B cell (primary cell): Measurements from ENCODE around the gene CRYBG3. TPM values are rescaled to one million over a fixed set of nuclear protein-coding genes. Genes with fewer than 3 reads are reported as not detected.
"Not testable (repeated sequence)": the region's sequence is repeated elsewhere in the genome, so short reads cannot be mapped to it uniquely, and the experiment has no call there.

ENCODE experiments used
- ATAC-seq: fragments of 200-7000 bp; cut with Tn5 transposase; one replicate; pipeline ENCODE4 v1.10.0; 2021; ENCODE audit warnings: low read depth, mild to moderate bottlenecking, moderate number of reproducible peaks, moderate library complexity
- CTCF ChIA-PET: fragments of 350-600 bp; sonication (Branson Sonifier 250); formaldehyde crosslinking; loops from one replicate; lab custom pipeline; 2021; ENCODE audit warnings: antibody characterized with exemption, inconsistent platforms; lab: Charles Lee
- POLR2A ChIA-PET: fragments of 350-600 bp; sonication (Branson Sonifier 250); formaldehyde crosslinking; loops from one replicate; lab custom pipeline; 2021; ENCODE audit warnings: antibody characterized with exemption; lab: Charles Lee
- DNase-seq: peaks from one replicate; pipeline ENCODE4 v3.0.0; 2013
- H2AFZ ChIP-seq: 2 replicates; pipeline ENCODE4 v1.6.1; 2012; ENCODE audit warnings: mild to moderate bottlenecking, low read depth, low read length; ENCODE audit not compliant: insufficient read depth, poor library complexity, severe bottlenecking
- H3K27ac ChIP-seq, 2 donors: 1 replicate in 1 of 2; 2 replicates in 1 of 2; pipeline ENCODE4 v1.5.1; 2012 to 2013; ENCODE audit warnings: low read length in 2 of 2, mild to moderate bottlenecking in 2 of 2, moderate library complexity in 1 of 2
- H3K27me3 ChIP-seq, 4 experiments: fragments of 200-600 bp in 1 of 4; sonication (generic) in 1 of 4; replicated peaks in 1 of 4; 1 replicate in 2 of 4; 2 replicates in 2 of 4; pipeline versions ENCODE4 v1.6.1 to v1.7.0; 2013 to 2016; ENCODE audit warnings: low read length in 3 of 4, mild to moderate bottlenecking in 2 of 4, mixed read lengths in 1 of 4, moderate library complexity in 1 of 4; ENCODE audit not compliant: insufficient read depth in 4 of 4, control insufficient read depth in 3 of 4; ENCODE audit errors: control extremely low read depth in 1 of 4
- H3K36me3 ChIP-seq, 2 experiments: replicated peaks in 1 of 2; 1 replicate in 1 of 2; 2 replicates in 1 of 2; pipeline versions ENCODE4 v1.6.1 to v1.7.1; 2013; ENCODE audit warnings: low read length in 1 of 2; ENCODE audit not compliant: insufficient read depth in 2 of 2, control insufficient read depth in 1 of 2; ENCODE audit errors: control extremely low read depth in 1 of 2, extremely low read depth in 1 of 2
- H3K4me1 ChIP-seq, 2 donors: fragments of 200-600 bp in 1 of 2; sonication (generic) in 1 of 2; 1 replicate in 1 of 2; 2 replicates in 1 of 2; pipeline versions ENCODE4 v1.5.1 to v1.6.1; 2013 to 2017; ENCODE audit warnings: low read length in 2 of 2; ENCODE audit not compliant: control insufficient read depth in 2 of 2, insufficient read depth in 2 of 2
- H3K4me2 ChIP-seq: replicated peaks from 2 replicates; pipeline ENCODE3; 2012; ENCODE audit warnings: mild to moderate bottlenecking, low read depth, low read length; ENCODE audit not compliant: poor library complexity, severe bottlenecking
- H3K4me3 ChIP-seq, 5 experiments: fragments of 200-600 bp in 1 of 5; sonication (generic) in 1 of 5; 1 replicate in 3 of 5; 2 replicates in 2 of 5; pipeline versions ENCODE4 v1.5.1 to v1.7.0; 2011 to 2016; ENCODE audit warnings: low read length in 4 of 5, mild to moderate bottlenecking in 4 of 5, low read depth in 2 of 5, control low read depth in 1 of 5, moderate library complexity in 1 of 5; ENCODE audit not compliant: insufficient read depth in 1 of 5; ENCODE audit errors: control extremely low read depth in 1 of 5, extremely low read depth in 1 of 5
- H3K79me2 ChIP-seq: fragments of 200-600 bp; sonication (generic); one replicate; pipeline ENCODE4 v1.6.0; 2016; ENCODE audit warnings: low read length; ENCODE audit not compliant: control insufficient read depth, insufficient read depth
- H3K9ac ChIP-seq: fragments of 200-600 bp; sonication (generic); 2 replicates; pipeline ENCODE4 v1.6.1; 2017; ENCODE audit warnings: mild to moderate bottlenecking, low read length, moderate library complexity
- H3K9me3 ChIP-seq, 3 donors: one replicate each; pipeline versions ENCODE4 v1.6.1 to v1.7.1; 2013; ENCODE audit warnings: low read length in 2 of 3; ENCODE audit not compliant: control insufficient read depth in 2 of 3, insufficient read depth in 1 of 3; ENCODE audit errors: control extremely low read depth in 1 of 3
- H4K20me1 ChIP-seq: 2 replicates; pipeline ENCODE4 v1.6.0; 2012; ENCODE audit warnings: mild to moderate bottlenecking, low read length; ENCODE audit not compliant: insufficient read depth, control insufficient read depth, poor library complexity, severe bottlenecking
- H3K27ac Mint-ChIP-seq: one replicate; pipeline ENCODE4 v1.8.0; 2021; ENCODE audit warnings: mixed read lengths
- H3K27me3 Mint-ChIP-seq: one replicate; pipeline ENCODE4 v1.8.0; 2021; ENCODE audit warnings: mixed read lengths
- H3K4me1 Mint-ChIP-seq: one replicate; pipeline ENCODE4 v1.8.0; 2021; ENCODE audit warnings: mixed read lengths
- H3K4me3 Mint-ChIP-seq: one replicate; pipeline ENCODE4 v1.8.0; 2021; ENCODE audit warnings: mixed read lengths
- H3K9me3 Mint-ChIP-seq: one replicate; pipeline ENCODE4 v1.8.0; 2022; ENCODE audit warnings: mixed read lengths; ENCODE audit not compliant: insufficient read depth
- EZH2 ChIP-seq: IDR thresholded peaks from 2 replicates; pipeline ENCODE4 v1.6.1; 2012; ENCODE audit warnings: borderline replicate concordance, low read depth, mild to moderate bottlenecking, moderate library complexity, low read length; ENCODE audit not compliant: insufficient read depth, poor library complexity, severe bottlenecking
- WGBS: methylation state at CpG from one replicate; pipeline ENCODE4 v1.1.5; 2013; ENCODE audit warnings: missing lambda C conversion rate; ENCODE audit not compliant: insufficient coverage; 5-methylcytosine and 5-hydroxymethylcytosine counted together
- intact Hi-C: fragments of 100-400 bp; cut with micrococcal nuclease; formaldehyde crosslinking; loops from one replicate; pipeline ENCODE4 v1.10.0; 2022
- polyA plus RNA-seq: library from polyadenylated mRNA; depleted of rRNA; stranded (reverse); fragments of >200 nt; gene quantifications from 2 replicates; pipeline ENCODE4 v1.2.3, GENCODE V29; 2012
- total RNA-seq, 2 donors: library from RNA; stranded (reverse); fragments of 120-200 nt in 1 of 2; gene quantifications; 1 replicate in 1 of 2; 2 replicates in 1 of 2; pipeline versions ENCODE4 v1.2.3 to v1.2.4, GENCODE V29; 2013 to 2022
- TF ChIP-seq, protein P1 (sequence below): fragments of 200-600 bp; IDR thresholded peaks from one replicate; pipeline ENCODE4 v1.8.0; 2022; ENCODE audit warnings: antibody characterized with exemption, mild to moderate bottlenecking

Gene CRYBG3
- total and polyA plus RNA-seq, 2 donors (not counting 1 experiment from before 2014, with no cell fraction given), result 2.2 to 3.0 TPM

DNA sequence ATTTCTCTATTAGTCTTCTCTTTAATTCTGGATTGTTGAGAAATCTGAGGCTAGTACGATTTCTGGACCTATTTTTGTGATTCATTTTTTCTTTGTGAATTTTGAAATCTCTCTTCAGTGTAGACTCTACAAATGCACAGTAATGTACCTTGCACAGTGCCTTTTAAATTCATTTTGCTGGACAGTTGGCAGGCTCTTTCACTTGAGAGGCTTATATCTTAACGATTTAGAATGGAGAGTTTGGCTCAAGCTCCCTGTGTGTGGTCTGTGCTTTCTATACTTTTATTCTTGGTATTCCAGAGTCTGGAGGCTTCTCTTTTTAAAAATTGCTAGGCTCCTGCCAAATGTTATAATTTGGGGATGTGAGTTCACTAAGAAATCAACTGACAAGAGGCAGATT, 8.8 kb downstream of the CRYBG3 start:
- no peak for ATAC-seq
- TF ChIP-seq, protein P1, sequence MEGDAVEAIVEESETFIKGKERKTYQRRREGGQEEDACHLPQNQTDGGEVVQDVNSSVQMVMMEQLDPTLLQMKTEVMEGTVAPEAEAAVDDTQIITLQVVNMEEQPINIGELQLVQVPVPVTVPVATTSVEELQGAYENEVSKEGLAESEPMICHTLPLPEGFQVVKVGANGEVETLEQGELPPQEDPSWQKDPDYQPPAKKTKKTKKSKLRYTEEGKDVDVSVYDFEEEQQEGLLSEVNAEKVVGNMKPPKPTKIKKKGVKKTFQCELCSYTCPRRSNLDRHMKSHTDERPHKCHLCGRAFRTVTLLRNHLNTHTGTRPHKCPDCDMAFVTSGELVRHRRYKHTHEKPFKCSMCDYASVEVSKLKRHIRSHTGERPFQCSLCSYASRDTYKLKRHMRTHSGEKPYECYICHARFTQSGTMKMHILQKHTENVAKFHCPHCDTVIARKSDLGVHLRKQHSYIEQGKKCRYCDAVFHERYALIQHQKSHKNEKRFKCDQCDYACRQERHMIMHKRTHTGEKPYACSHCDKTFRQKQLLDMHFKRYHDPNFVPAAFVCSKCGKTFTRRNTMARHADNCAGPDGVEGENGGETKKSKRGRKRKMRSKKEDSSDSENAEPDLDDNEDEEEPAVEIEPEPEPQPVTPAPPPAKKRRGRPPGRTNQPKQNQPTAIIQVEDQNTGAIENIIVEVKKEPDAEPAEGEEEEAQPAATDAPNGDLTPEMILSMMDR, result no peak
- no peak for TF ChIP-seq EZH2
- Histone ChIP-seq H3K4me2 (no peak overlapping the region), H3K4me1 (no peaks in the 10 kb centered on the region), H3K27ac (no peak overlapping the region), H2AFZ (no peak overlapping the region), H3K27me3 (no peaks in the 10 kb centered on the region), H3K79me2 (no peaks in the 10 kb centered on the region), H3K4me3 (no peak overlapping the region), H4K20me1 (no peaks in the 10 kb centered on the region), H3K36me3 (no peaks in the 10 kb centered on the region), H3K9me3 (no peaks in the 10 kb centered on the region), H3K9ac (no peak overlapping the region)
- Mint-ChIP-seq H3K27me3 (peaks cover under 1% of the 10 kb centered on the region), H3K4me3 (no peak overlapping the region), H3K4me1 (no peaks in the 10 kb centered on the region), H3K27ac (no peak overlapping the region), H3K9me3 (no peaks in the 10 kb centered on the region)
- DNase-seq, result no peak
- intact Hi-C loops, result no loop called here
- ChIA-PET CTCF (no interaction called here), POLR2A (no interaction called here)
- no CpG with 5 or more reads among the region's 2 CpGs for WGBS

DNA sequence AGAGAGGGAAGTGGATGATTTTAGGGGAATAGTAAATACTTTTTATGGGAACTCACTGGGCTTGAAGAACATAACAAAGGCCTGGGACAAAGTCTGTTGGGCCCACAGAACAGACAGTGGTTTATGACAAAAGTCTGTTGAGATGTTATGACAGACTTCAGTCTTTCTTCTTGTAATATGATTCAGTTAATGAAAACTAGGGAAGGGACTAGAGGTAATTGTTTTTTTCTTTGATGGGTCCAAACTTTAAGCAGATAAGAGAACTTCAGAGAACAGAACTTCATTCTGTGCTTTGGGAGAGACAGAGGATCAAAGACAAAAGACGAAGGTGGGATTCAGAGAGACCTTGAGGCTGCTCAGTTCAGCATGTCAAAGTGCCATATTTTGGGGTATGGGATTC, 9.3 kb downstream of the CRYBG3 start:
- no peaks in the 10 kb centered on the region for H3K9me3 Mint-ChIP-seq
- H3K4me1 Mint-ChIP-seq, result no peaks in the 10 kb centered on the region
- ATAC-seq (no peak), DNase-seq (no peak)
- no peak overlapping the region for H3K4me3 ChIP-seq
- no peak overlapping the region for H3K4me3 Mint-ChIP-seq
- H3K79me2 ChIP-seq, result no peaks in the 10 kb centered on the region
- H3K4me1 ChIP-seq, result no peaks in the 10 kb centered on the region
- H3K36me3 ChIP-seq, result no peaks in the 10 kb centered on the region
- H3K4me2 ChIP-seq, result no peak overlapping the region
- WGBS, result no CpG with 5 or more reads among the region's 1 CpG
- intact Hi-C loops, result no loop called here
- H3K9ac ChIP-seq, result no peak overlapping the region
- no peaks in the 10 kb centered on the region for H3K27me3 ChIP-seq
- H3K9me3 ChIP-seq, result no peaks in the 10 kb centered on the region
- TF ChIP-seq EZH2, result no peak
- TF ChIP-seq, protein P1, result no peak
- H3K27ac ChIP-seq, result no peak overlapping the region
- ChIA-PET CTCF (interaction anchor here (0.7 kb wide), 1 partner anchor 193 kb away, joined by 3 read pairs; no protein-coding TSS in a partner anchor), POLR2A (no interaction called here)
- H3K27ac Mint-ChIP-seq, result no peak overlapping the region
- no peak overlapping the region for H2AFZ ChIP-seq
- H3K27me3 Mint-ChIP-seq, result no peaks in the 10 kb centered on the region
- H4K20me1 ChIP-seq, result no peaks in the 10 kb centered on the region

DNA sequence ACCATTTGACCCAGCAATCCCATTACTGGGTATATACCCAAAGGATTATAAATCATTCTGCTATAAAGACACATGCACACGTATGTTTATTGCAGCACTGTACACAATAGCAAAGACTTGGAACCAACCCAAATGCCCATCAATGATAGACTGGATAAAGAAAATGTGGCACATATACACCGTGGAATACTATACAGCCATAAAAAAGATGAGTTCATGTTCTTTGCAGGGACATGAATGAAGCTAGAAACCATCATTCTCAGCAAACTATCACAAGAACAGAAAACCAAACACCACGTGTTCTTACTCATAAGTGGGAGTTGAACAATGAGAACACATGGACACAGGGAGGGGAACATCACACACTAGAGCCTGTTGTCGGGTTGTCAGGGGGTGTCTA, 11.4 kb downstream of the CRYBG3 start:
- H3K4me1 ChIP-seq, H3K36me3 ChIP-seq, H3K4me2 ChIP-seq, intact Hi-C loops, H4K20me1 ChIP-seq, H3K9ac ChIP-seq, ATAC-seq, H3K27me3 ChIP-seq, H2AFZ ChIP-seq, H3K27ac ChIP-seq, H3K9me3 Mint-ChIP-seq, POLR2A ChIA-PET, CTCF ChIA-PET, H3K27ac Mint-ChIP-seq, H3K9me3 ChIP-seq, H3K4me1 Mint-ChIP-seq, H3K4me3 ChIP-seq, H3K27me3 Mint-ChIP-seq, H3K79me2 ChIP-seq, DNase-seq, H3K4me3 Mint-ChIP-seq: not testable (repeated sequence)
- WGBS, result no CpG with 5 or more reads among the region's 4 CpGs
